ENCODE measurements around the gene PILRA.

The PILRA gene

DNA sequence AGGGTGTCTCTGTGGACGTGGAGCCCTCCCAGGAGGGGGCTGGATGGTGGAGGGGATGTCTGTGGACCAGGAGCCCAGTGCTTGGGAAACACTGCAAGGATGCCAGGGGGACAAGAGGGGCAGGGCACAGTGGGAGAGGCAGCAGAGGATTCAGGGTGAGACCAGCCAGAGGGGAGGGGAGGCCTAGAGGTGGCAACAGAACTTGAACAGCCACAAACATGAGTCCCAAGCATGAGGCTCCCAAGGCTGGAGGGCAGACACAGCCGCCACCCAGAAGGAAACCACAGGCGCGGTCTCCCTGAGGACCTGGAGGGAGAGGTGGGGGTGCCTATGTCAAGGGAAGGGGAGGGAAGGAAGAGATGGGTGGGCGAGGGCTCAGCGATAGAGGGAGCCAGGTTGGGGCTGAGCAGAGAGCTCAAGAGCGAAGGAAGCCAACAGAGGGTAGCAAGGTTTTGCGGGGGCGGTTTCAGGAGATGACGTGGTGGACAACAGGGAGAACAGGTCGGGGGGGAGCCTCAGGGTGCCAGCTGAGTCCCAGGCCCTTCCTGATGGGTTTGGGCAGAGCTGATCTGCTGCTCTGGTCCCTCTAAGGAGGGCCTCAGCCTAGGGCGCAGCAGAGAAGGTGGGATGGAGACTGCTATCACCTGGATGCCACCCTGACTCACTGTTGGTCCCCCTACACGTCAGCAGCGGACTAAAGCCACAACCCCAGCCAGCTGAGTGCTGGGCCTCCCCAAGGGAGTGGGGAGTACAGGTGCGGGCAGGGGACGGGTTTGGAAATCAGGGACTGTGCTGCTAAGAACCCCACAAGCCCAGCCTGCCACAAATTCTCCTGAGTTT is 6.7 kb upstream of the PILRA start:
- Histone ChIP-seq H3K9ac (ENCODE audit: low read depth in 1 of 2, low read length in 2 of 2) (no peak overlapping the region), H3K36me3 (ENCODE audit: control insufficient read depth in 2 of 2, insufficient read depth in 2 of 2, low read length in 2 of 2) (peaks cover 14 to 18% of the 10 kb centered on the region in 2 donors), H3K9me3 (ENCODE audit: control insufficient read depth in 2 of 2, low read length in 2 of 2) (no peaks in the 10 kb centered on the region), H3K4me1 (ENCODE audit: control insufficient read depth in 2 of 2, insufficient read depth in 2 of 2, low read length in 2 of 2) (peaks cover 8 to 11% of the 10 kb centered on the region in 2 donors), H3K27ac (ENCODE audit: low read depth in 2 of 2, low read length in 2 of 2) (peak overlapping the region; percentile 50 to 71), H3K27me3 (ENCODE audit: control insufficient read depth in 2 of 2, insufficient read depth in 2 of 2, low read length in 2 of 2) (no peaks in the 10 kb centered on the region), H3K4me3 (ENCODE audit: low read length in 2 of 2) (no peak overlapping the region)

- peaks cover 13% of the 10 kb centered on the region in 2 donors for H3K36me3 ChIP-seq (ENCODE audit: control insufficient read depth in 2 of 2, insufficient read depth in 2 of 2, low read length in 2 of 2)
- H3K27ac ChIP-seq (ENCODE audit: low read depth in 2 of 2, low read length in 2 of 2) = peak overlapping the region; percentile 50 to 71
- H3K9me3 ChIP-seq (ENCODE audit: control insufficient read depth in 2 of 2, low read length in 2 of 2) = no peaks in the 10 kb centered on the region
- H3K27me3 ChIP-seq (ENCODE audit: control insufficient read depth in 2 of 2, insufficient read depth in 2 of 2, low read length in 2 of 2) = no peaks in the 10 kb centered on the region
- no peak overlapping the region for H3K9ac ChIP-seq (ENCODE audit: low read depth in 1 of 2, low read length in 2 of 2)
- peaks cover 8 to 11% of the 10 kb centered on the region in 2 donors for H3K4me1 ChIP-seq (ENCODE audit: control insufficient read depth in 2 of 2, insufficient read depth in 2 of 2, low read length in 2 of 2)
- no peak overlapping the region for H3K4me3 ChIP-seq (ENCODE audit: low read length in 2 of 2)
These were observed 6.1 kb upstream of the PILRA start for GRCh38 chr7:100367251-100367620.

DNA sequence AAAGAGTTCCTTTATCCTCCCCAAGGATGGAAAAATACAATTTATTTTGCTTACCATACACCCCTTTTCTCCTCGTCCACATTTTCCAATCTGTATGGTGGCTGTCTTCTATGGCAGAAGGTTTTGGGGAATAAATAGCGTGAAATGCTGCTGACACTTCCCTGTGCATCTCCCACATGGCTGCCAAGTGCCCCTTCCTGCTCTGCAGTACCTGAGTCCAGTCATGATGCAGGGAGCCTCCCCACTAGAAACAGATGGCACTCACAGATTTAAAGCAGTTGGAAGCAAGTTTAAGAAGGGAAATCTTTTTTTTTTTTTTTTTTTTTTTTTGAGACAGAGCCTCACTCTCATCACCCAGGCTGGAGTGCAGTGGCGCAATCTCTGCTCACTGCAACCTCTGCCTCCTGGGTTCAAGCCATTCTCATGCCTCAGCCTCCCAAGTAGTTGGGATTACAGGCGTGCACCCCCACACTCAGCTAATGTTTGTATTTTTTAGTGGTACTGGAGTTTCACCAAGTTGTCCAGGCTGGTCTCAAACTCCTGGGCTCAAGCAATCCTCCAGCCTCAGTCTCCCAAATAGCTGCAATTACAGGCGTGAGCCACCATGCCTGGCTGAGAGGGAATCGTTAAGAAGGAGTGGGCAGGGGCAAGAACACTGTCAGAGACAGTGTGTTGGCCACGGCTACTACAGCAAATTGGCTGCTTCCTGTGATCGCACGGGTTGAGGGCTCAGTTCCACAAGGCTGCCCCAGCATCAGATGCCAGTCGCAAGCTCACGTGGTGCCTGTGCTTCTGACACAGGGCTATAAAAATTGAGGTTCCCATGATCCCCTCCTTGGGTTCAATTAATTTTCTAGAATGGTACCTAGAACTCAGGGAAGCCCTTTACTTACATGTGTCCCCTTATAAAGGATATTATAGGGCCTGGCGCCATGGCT is 5.3 kb upstream of the PILRA start:
- Histone ChIP-seq H3K27me3 (ENCODE audit: control insufficient read depth in 2 of 2, insufficient read depth in 2 of 2, low read length in 2 of 2) (no peaks in the 10 kb centered on the region), H3K9ac (ENCODE audit: low read depth in 1 of 2, low read length in 2 of 2) (no peak overlapping the region), H3K9me3 (ENCODE audit: control insufficient read depth in 2 of 2, low read length in 2 of 2) (no peaks in the 10 kb centered on the region), H3K4me3 (ENCODE audit: low read length in 2 of 2) (no peak overlapping the region), H3K27ac (ENCODE audit: low read depth in 2 of 2, low read length in 2 of 2) (peak overlapping the region; percentile 71 to 72), H3K36me3 (ENCODE audit: control insufficient read depth in 2 of 2, insufficient read depth in 2 of 2, low read length in 2 of 2) (peaks cover 8 to 13% of the 10 kb centered on the region in 2 donors), H3K4me1 (ENCODE audit: control insufficient read depth in 2 of 2, insufficient read depth in 2 of 2, low read length in 2 of 2) (peaks cover 8 to 11% of the 10 kb centered on the region in 2 donors)

GRCh38 chr7:100369105-100369504 is 4.2 kb upstream of the PILRA start:
- Histone ChIP-seq H3K9ac (ENCODE audit: low read depth in 1 of 2, low read length in 2 of 2) (peak overlapping the region in 1 of 2 donors; percentile 24), H3K4me1 (ENCODE audit: control insufficient read depth in 2 of 2, insufficient read depth in 2 of 2, low read length in 2 of 2) (peaks cover 8 to 11% of the 10 kb centered on the region in 2 donors), H3K27ac (ENCODE audit: low read depth in 2 of 2, low read length in 2 of 2) (peak overlapping the region; percentile 71 to 72), H3K4me3 (ENCODE audit: low read length in 2 of 2) (no peak overlapping the region), H3K36me3 (ENCODE audit: control insufficient read depth in 2 of 2, insufficient read depth in 2 of 2, low read length in 2 of 2) (peaks cover 4 to 9% of the 10 kb centered on the region in 2 donors), H3K9me3 (ENCODE audit: control insufficient read depth in 2 of 2, low read length in 2 of 2) (no peaks in the 10 kb centered on the region), H3K27me3 (ENCODE audit: control insufficient read depth in 2 of 2, insufficient read depth in 2 of 2, low read length in 2 of 2) (no peaks in the 10 kb centered on the region)

DNA sequence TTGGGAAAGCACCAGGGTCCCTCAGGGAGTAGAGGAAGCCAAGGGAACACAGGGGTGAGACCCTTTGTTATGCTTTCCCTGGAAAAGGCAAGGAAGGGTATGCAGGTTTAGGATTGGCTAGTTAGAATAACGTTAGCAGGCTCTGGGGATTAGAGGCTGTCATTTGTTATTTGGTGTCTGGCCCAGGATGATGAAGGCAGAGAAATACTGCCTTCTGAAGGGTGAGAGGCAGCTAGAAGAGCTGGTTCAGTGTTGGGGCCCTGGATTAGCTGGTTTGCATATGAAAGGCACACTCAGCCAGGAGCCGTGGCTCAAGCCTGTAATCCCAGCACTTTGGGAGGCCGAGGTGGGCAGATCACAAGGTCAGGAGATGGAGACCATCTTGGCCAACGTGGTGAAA is 3.0 kb upstream of the PILRA start:
- Histone ChIP-seq H3K27ac (ENCODE audit: low read depth in 2 of 2, low read length in 2 of 2) (no peak overlapping the region), H3K4me1 (ENCODE audit: control insufficient read depth in 2 of 2, insufficient read depth in 2 of 2, low read length in 2 of 2) (peaks cover 8 to 11% of the 10 kb centered on the region in 2 donors)

GRCh38 chr7:100370746-100371145 is 2.5 kb upstream of the PILRA start:
- Histone ChIP-seq H3K9me3 (ENCODE audit: control insufficient read depth in 2 of 2, low read length in 2 of 2) (no peaks in the 10 kb centered on the region), H3K36me3 (ENCODE audit: control insufficient read depth in 2 of 2, insufficient read depth in 2 of 2, low read length in 2 of 2) (peaks cover 2 to 9% of the 10 kb centered on the region in 2 donors), H3K27ac (ENCODE audit: low read depth in 2 of 2, low read length in 2 of 2) (no peak overlapping the region), H3K4me1 (ENCODE audit: control insufficient read depth in 2 of 2, insufficient read depth in 2 of 2, low read length in 2 of 2) (peaks cover 8 to 11% of the 10 kb centered on the region in 2 donors), H3K4me3 (ENCODE audit: low read length in 2 of 2) (no peak overlapping the region), H3K27me3 (ENCODE audit: control insufficient read depth in 2 of 2, insufficient read depth in 2 of 2, low read length in 2 of 2) (no peaks in the 10 kb centered on the region), H3K9ac (ENCODE audit: low read depth in 1 of 2, low read length in 2 of 2) (no peak overlapping the region)

More for the DNA sequence above, 3.0 kb upstream of the PILRA start:
- H3K36me3 ChIP-seq (ENCODE audit: control insufficient read depth in 2 of 2, insufficient read depth in 2 of 2, low read length in 2 of 2) = peaks cover 2 to 9% of the 10 kb centered on the region in 2 donors
- no peaks in the 10 kb centered on the region for H3K27me3 ChIP-seq (ENCODE audit: control insufficient read depth in 2 of 2, insufficient read depth in 2 of 2, low read length in 2 of 2)
- H3K4me3 ChIP-seq (ENCODE audit: low read length in 2 of 2) = no peak overlapping the region
- no peak overlapping the region for H3K9ac ChIP-seq (ENCODE audit: low read depth in 1 of 2, low read length in 2 of 2)
- no peaks in the 10 kb centered on the region for H3K9me3 ChIP-seq (ENCODE audit: control insufficient read depth in 2 of 2, low read length in 2 of 2)

- Histone ChIP-seq H3K36me3 (ENCODE audit: control insufficient read depth in 2 of 2, insufficient read depth in 2 of 2, low read length in 2 of 2) (peaks cover 2 to 9% of the 10 kb centered on the region in 2 donors), H3K4me1 (ENCODE audit: control insufficient read depth in 2 of 2, insufficient read depth in 2 of 2, low read length in 2 of 2) (peaks cover 3 to 5% of the 10 kb centered on the region in 2 donors), H3K4me3 (ENCODE audit: low read length in 2 of 2) (no peak overlapping the region), H3K9me3 (ENCODE audit: control insufficient read depth in 2 of 2, low read length in 2 of 2) (no peaks in the 10 kb centered on the region), H3K27ac (ENCODE audit: low read depth in 2 of 2, low read length in 2 of 2) (no peak overlapping the region), H3K9ac (ENCODE audit: low read depth in 1 of 2, low read length in 2 of 2) (no peak overlapping the region), H3K27me3 (ENCODE audit: control insufficient read depth in 2 of 2, insufficient read depth in 2 of 2, low read length in 2 of 2) (no peaks in the 10 kb centered on the region)
These were observed 1.6 kb upstream of the PILRA start for GRCh38 chr7:100371561-100372171.

DNA sequence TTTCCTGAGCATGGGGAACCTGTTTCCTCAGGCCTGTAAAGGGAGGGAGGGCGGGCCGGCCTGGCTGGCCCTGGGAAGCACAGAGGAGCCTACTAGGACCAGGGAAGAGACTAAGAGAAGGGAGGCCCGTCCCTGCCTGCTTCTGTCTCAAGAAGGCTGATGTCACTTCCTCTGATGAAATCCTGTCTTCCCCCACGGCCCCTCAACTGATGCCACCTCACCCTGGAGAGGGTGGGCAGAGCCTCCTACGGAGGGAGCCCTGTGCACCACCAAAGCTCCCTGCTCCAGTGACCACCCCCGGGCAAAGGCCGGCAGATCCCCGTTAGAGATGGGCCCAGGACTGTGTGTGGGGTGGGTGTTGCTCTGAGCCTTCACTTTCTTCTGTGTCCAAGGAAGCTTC is 1.0 kb upstream of the PILRA start:
- H3K27ac ChIP-seq (ENCODE audit: low read depth in 2 of 2, low read length in 2 of 2) = peak overlapping the region in 1 of 2 donors; percentile 56

DNA sequence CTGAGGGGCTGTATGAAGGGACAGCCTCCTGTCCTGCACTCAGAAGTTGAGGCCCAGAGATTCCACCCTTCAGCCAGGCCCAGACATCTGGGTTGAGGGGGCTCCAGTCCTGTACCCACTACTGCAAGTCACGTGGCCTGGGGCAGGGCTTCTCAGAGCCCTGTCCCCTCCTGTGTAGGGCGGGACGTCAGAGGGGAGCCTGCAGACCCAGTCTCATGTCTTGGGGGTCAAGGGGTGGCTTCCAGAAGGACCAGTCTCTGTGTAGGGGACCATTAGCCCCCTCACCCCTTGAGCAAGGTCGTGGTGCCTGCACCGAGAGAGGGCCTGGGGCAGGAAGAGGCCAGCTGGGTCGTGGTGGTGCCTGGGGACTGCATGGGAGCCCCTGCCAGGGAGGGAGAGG is 593 bp upstream of the PILRA start:
- peaks cover 0 to 3% of the 10 kb centered on the region in 2 donors for H3K4me1 ChIP-seq (ENCODE audit: control insufficient read depth in 2 of 2, insufficient read depth in 2 of 2, low read length in 2 of 2)
- no peaks in the 10 kb centered on the region for H3K27me3 ChIP-seq (ENCODE audit: control insufficient read depth in 2 of 2, insufficient read depth in 2 of 2, low read length in 2 of 2)
- no peak overlapping the region for H3K9ac ChIP-seq (ENCODE audit: low read depth in 1 of 2, low read length in 2 of 2)
- H3K9me3 ChIP-seq (ENCODE audit: control insufficient read depth in 2 of 2, low read length in 2 of 2) = no peaks in the 10 kb centered on the region
- peak overlapping the region in 1 of 2 donors; percentile 56 for H3K27ac ChIP-seq (ENCODE audit: low read depth in 2 of 2, low read length in 2 of 2)
- H3K4me3 ChIP-seq (ENCODE audit: low read length in 2 of 2) = no peak overlapping the region
- H3K36me3 ChIP-seq (ENCODE audit: control insufficient read depth in 2 of 2, insufficient read depth in 2 of 2, low read length in 2 of 2) = peaks cover 2% of the 10 kb centered on the region in 2 donors

More for the DNA sequence above, 1.0 kb upstream of the PILRA start:
- H3K4me1 ChIP-seq (ENCODE audit: control insufficient read depth in 2 of 2, insufficient read depth in 2 of 2, low read length in 2 of 2) = peaks cover 0 to 5% of the 10 kb centered on the region in 2 donors
- H3K36me3 ChIP-seq (ENCODE audit: control insufficient read depth in 2 of 2, insufficient read depth in 2 of 2, low read length in 2 of 2) = peaks cover 2 to 3% of the 10 kb centered on the region in 2 donors
- no peaks in the 10 kb centered on the region for H3K9me3 ChIP-seq (ENCODE audit: control insufficient read depth in 2 of 2, low read length in 2 of 2)
- H3K9ac ChIP-seq (ENCODE audit: low read depth in 1 of 2, low read length in 2 of 2) = no peak overlapping the region
- H3K27me3 ChIP-seq (ENCODE audit: control insufficient read depth in 2 of 2, insufficient read depth in 2 of 2, low read length in 2 of 2) = no peaks in the 10 kb centered on the region
- H3K4me3 ChIP-seq (ENCODE audit: low read length in 2 of 2) = no peak overlapping the region
